Activated CD8-positive, alpha-beta memory T cell treated with anti-CD3 and anti-CD28 coated beads, Interleukin-2, amount 50 U/mL, for 1 hour (primary cell): ENCODE data around the gene GFY.
"Not testable (repeated sequence)": the region's sequence is repeated elsewhere in the genome, so short reads cannot be mapped to it uniquely, and the experiment has no call there.

ENCODE experiments used
- DNase-seq: peaks from one replicate; pipeline ENCODE4 v3.0.0-alpha.2; 2020; ENCODE audit errors: extremely low read depth

GFY gene

DNA sequence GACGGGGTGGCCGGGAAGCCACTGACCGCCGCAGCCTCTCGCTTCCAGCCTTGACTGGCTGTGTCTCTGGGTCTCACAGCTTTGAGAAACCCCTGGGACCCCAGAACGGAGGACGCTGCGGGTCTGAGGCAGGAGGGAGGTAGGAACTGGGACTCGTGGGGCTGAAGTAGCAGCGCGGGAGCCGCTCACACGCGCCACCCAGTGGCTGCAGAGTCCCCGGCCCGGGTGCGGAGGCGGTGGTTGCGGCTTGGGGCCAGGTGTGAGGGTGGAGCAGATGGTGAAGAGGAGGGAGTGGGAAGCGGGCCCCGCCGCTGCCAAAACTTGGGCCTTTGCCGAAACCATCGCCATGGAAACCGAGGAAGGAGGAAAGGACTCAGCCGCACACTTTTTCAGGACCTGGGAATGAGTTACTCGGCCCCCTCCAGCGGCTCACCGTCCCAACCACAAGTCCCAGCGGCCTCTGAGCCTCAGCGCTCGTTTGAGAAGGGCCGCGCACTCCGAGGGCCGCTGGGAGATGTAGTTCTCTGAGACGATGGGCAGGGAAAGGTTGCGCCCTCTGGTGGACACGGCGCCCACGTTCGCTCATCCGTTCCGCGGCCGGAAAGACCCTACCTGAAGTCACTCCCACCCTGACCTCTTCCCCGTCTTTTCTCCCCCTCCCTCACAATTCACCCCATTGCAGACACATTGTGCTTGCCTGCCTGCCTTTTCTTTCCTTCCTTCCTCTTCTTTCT, 18.3 kb downstream of the GFY start:
- DNase-seq, result peak; percentile 87

DNA sequence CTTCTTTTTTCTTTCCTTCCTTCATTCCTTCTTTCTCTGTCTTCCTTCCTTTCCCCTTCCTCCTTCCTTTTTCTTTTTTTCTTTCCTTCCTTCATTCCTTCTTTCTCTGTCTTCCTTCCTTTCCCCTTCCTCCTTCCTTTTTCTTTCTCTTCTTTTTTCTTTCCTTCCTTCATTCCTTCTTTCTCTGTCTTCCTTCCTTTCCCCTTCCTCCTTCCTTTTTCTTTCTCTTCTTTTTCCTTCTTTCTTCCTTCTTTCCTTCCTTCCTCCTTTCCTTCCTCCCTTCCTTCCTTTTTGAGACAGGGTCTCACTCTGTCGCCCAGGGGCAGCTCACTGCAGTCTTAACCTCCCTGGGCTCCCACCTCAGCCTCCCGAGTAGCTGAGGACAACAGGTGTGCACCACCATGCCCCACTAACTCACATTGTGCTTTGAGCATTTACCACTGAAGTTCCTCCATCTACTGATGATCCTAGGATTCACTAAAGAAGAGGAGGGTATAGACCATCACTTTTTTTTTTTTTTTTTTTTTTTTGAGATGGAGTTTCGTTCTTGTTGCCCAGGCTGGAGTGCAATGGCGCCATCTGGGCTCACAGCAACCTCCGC, 19.0 kb downstream of the GFY start:
- DNase-seq, result not testable (repeated sequence)

DNA sequence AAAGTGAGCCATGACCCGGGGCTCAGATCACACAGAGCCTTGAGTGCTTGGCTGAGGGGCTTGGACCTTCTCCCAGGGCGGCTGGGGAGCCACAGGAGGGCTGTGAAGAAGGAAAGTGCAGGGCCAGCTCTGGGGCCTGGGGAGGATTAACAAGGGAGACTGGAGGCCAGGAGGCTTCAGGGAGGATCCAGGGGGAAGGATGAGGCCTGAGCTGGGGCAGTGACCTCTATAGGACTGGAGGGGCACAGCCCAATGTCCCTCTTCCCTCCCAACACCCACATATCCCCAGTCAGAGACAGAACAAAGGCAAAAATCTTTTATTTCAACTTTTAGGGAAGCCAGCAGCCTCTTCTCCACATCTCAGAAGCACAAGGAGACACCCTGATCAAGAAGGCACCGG, 20.8 kb downstream of the GFY start:
- DNase-seq, result no peak

GRCh38 chr19:49447485-49448431, 22.6 kb downstream of the GFY start:
- DNase-seq, result no peak

DNA sequence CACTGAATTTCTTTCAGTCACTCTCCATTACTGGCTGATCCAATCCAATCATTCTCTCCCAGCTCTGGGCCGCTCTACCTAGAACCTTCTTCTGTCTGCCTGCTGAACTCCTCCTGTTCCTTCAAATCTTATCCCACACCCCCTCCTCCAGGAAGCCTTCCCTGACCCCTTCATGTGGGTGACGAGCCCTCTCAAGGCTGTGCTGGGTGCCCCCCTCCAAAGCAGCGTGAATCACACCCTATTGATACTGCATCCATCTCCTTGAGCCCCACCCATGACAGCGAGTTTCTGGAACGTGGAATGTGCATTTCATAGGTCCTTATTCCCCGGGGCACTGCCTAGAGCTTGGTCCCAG, 23.2 kb downstream of the GFY start:
- DNase-seq, result no peak

GRCh38 chr19:49450405-49450804, 25.2 kb downstream of the GFY start:
- DNase-seq, result no peak

- DNase-seq, result peak; percentile 96
Observed at GRCh38 chr19:49451430-49452181, 26.4 kb downstream of the GFY start, which contains the start of gene PIH1D1. PIH1D1 (minus strand) TSS chr19:49451814; CDS start chr19:49451574, 240 bp downstream.

GRCh38 chr19:49453013-49453756, 28.0 kb downstream of the GFY start, which contains the start of gene ALDH16A1:
ALDH16A1 (plus strand) TSS chr19:49453225; CDS start chr19:49453332, 107 bp downstream.
- peak; percentile 95 for DNase-seq

DNA sequence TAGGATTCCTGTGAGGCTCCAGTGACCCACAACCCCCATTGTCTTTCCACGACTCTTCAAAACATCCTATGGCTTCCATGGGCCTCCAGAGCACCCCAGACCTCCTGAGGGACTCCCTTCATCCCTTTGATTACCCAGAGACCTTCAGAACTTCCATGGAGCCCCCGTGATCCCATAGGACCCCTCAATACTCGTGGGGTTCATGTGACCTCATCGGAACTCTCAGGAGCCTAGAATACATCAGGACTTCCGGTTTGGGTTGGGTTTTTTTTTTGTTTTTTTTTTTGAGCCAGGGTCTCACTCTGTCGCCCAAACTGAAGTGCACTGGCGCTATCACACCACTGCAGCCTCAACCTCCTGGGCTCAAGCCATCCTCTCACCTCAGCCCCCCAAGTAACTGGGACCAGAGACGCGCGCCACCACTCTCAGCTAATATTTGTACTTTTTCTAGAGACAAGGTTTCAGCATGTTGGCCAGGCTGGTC, 28.6 kb downstream of the GFY start:
- no peak for DNase-seq

- no peak for DNase-seq
Observed at GRCh38 chr19:49455773-49456172, 30.6 kb downstream of the GFY start.

- no peak for DNase-seq
Observed at GRCh38 chr19:49456326-49456725, 31.1 kb downstream of the GFY start.

DNA sequence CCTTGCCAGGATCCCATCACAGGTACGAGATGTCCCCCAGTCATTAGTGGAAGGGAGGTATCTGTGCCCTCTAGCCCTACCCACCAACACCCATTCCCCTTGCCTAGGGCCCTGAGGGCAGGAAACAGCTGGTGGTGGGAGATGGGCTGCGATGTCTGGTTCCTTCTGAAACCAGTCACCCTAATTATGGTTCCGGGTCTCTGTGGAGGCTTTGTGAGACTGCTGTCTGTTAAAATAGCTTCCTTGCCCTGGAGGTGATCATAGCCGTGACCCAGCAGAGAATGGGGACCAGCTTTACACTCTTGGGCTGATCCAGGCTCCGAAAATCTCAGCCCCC, 33.3 kb downstream of the GFY start:
- DNase-seq, result no peak

DNA sequence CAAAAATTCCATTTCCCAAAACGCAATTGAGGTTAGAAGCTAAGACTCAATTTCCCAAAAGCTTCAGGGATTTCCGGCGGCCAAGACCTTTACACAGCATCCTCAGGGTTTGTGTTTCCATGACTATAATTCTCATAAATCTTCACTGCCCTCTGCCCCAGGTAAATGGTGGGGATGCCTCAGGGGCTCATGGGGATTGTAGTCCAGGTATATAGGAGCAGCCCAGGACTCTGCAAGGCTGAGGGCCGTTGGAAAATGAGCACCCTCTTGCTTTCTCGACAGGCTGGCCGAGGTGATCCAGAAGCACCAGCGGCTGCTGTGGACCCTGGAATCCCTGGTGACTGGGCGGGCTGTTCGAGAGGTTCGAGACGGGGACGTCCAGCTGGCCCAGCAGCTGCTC, 34.2 kb downstream of the GFY start:
- DNase-seq, result no peak

DNA sequence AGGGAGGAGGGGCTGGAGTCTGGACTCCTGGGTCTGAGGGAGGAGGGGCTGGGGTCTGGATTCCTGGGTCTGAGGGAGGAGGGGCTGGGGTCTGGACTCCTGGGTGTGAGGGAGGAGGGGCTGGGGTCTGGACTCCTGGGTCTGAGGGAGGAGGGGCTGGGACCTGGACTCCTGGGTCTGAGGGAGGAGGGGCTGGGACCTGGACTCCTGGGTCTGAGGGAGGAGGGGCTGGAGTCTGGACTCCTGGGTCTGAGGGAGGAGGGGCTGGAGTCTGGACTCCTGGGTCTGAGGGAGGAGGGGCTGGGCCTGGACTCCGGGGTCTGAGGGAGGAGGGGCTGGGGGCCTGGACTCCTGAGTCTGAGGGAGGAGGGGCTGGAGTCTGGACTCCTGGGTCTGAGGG, 35.9 kb downstream of the GFY start:
- DNase-seq, result not testable (repeated sequence)

GRCh38 chr19:49461656-49462055, 36.5 kb downstream of the GFY start:
- DNase-seq, result no peak

DNA sequence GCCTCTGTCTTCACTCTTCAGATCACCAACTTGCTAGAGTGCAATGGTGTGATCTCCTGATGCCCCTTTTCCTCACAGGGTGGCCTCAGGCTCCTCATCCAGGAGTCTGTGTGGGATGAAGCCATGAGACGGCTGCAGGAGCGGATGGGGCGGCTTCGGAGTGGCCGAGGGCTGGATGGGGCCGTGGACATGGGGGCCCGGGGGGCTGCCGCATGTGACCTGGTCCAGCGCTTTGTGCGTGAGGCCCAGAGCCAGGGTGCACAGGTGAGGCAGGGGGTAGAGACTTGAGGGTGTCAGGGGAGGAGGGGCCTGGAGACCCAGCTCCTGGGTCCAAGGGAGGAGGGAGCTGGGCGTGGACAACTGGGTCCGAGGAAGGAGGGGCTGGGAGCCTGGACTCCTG, 37.3 kb downstream of the GFY start:
- no peak for DNase-seq

GRCh38 chr19:49463960-49464740, 39.0 kb downstream of the GFY start:
- no peak for DNase-seq

GRCh38 chr19:49465371-49465770, 40.2 kb downstream of the GFY start:
- no peak for DNase-seq

- no peak for DNase-seq
Observed at GRCh38 chr19:49468199-49468598, 43.0 kb downstream of the GFY start.
